AML-193 (cell line): ENCODE data around the gene FRAS1.
"Not testable (repeated sequence)": the region's sequence is repeated elsewhere in the genome, so short reads cannot be mapped to it uniquely, and the experiment has no call there.

Experiments used
- DNase-seq, 2 experiments: peaks; one replicate each; lab custom pipeline; 2025; lab: John Stamatoyannopoulos, UW

FRAS1 gene

GRCh38 chr4:78100060-78100459 is 42.9 kb downstream of the FRAS1 start:
- no peak for DNase-seq

- DNase-seq, result no peak
These were observed 62.6 kb downstream of the FRAS1 start for GRCh38 chr4:78119698-78120097.

- DNase-seq, result no peak
These were observed 63.2 kb downstream of the FRAS1 start for GRCh38 chr4:78120144-78120880.

GRCh38 chr4:78121338-78121904 is 64.3 kb downstream of the FRAS1 start:
- no peak for DNase-seq

GRCh38 chr4:78125834-78126331 is 68.8 kb downstream of the FRAS1 start:
- DNase-seq, result not testable (repeated sequence)

- DNase-seq, result no peak
These were observed 72.4 kb downstream of the FRAS1 start for GRCh38 chr4:78129383-78130108.

- no peak for DNase-seq
These were observed 74.3 kb downstream of the FRAS1 start for GRCh38 chr4:78131403-78131802.

GRCh38 chr4:78136109-78137081 is 79.3 kb downstream of the FRAS1 start:
- no peak for DNase-seq

GRCh38 chr4:78137532-78137931 is 80.4 kb downstream of the FRAS1 start:
- no peak for DNase-seq

GRCh38 chr4:78138252-78138651 is 81.1 kb downstream of the FRAS1 start:
- DNase-seq, result no peak

- DNase-seq, result no peak
These were observed 86.5 kb downstream of the FRAS1 start for GRCh38 chr4:78143634-78144033.

- DNase-seq, result no peak
These were observed 87.9 kb downstream of the FRAS1 start for GRCh38 chr4:78145008-78145407.

GRCh38 chr4:78145622-78146021 is 88.5 kb downstream of the FRAS1 start:
- DNase-seq, result no peak

- no peak for DNase-seq
These were observed 92.8 kb downstream of the FRAS1 start for GRCh38 chr4:78149751-78150542.

- no peak for DNase-seq
These were observed 93.4 kb downstream of the FRAS1 start for GRCh38 chr4:78150543-78150864.

- no peak for DNase-seq
These were observed 95.7 kb downstream of the FRAS1 start for GRCh38 chr4:78152795-78153194.

GRCh38 chr4:78154972-78155590 is 98.0 kb downstream of the FRAS1 start:
- DNase-seq, result no peak

GRCh38 chr4:78155616-78156105 is 98.5 kb downstream of the FRAS1 start:
- no peak for DNase-seq

- DNase-seq, result no peak
These were observed 99.4 kb downstream of the FRAS1 start for GRCh38 chr4:78156520-78156919.

GRCh38 chr4:78162342-78162741 is 105.2 kb downstream of the FRAS1 start:
- DNase-seq, result no peak

GRCh38 chr4:78162821-78163220 is 105.7 kb downstream of the FRAS1 start:
- DNase-seq, result no peak
